A549 (cell line): ENCODE data around the gene CFAP70. TPM values are rescaled to one million over a fixed set of nuclear protein-coding genes. Genes with fewer than 3 reads are reported as not detected.

Experiments
- CBX8 ChIP-seq: fragments of 200-600 bp; sonication (generic); IDR thresholded peaks from 2 replicates; pipeline ENCODE4 v1.6.1; 2016
- CHD4 ChIP-seq: fragments of 200-600 bp; sonication (generic); IDR thresholded peaks from 2 replicates; pipeline ENCODE4 v1.6.1; 2016; ENCODE audit warnings: antibody characterized with exemption, mild to moderate bottlenecking, borderline replicate concordance
- E2F6 ChIP-seq: IDR thresholded peaks from 2 replicates; pipeline ENCODE4 v1.6.1; 2012; ENCODE audit warnings: low read depth, borderline replicate concordance
- EHF ChIP-seq: fragments of 250-450 bp; sonication (Bioruptor Pico); IDR thresholded peaks from 2 replicates; pipeline ENCODE4 v1.5.0; 2020; ENCODE audit warnings: mild to moderate bottlenecking
- EHMT2 ChIP-seq: fragments of 200-600 bp; sonication (generic); IDR thresholded peaks from 2 replicates; pipeline ENCODE4 v1.6.1; 2016; ENCODE audit warnings: antibody characterized with exemption, low read depth, mild to moderate bottlenecking, moderate library complexity
- FOSL2 ChIP-seq, 2 experiments: fragments of 450-650 bp in 1 of 2; fragments of >200 bp in 1 of 2; sonication (Bioruptor Twin) in 1 of 2; formaldehyde crosslinking; IDR thresholded peaks; 2 replicates each; pipeline versions ENCODE4 v1.5.0 to v1.6.1; 2016 to 2020; ENCODE audit warnings: mild to moderate bottlenecking in 1 of 2, moderate library complexity in 1 of 2
- FOXS1 ChIP-seq: fragments of 250-450 bp; sonication (Bioruptor Pico); IDR thresholded peaks from 2 replicates; pipeline ENCODE4 v1.5.0; 2020; ENCODE audit warnings: mild to moderate bottlenecking, moderate library complexity
- HOXA7 ChIP-seq: fragments of 250-450 bp; sonication (Bioruptor Pico); IDR thresholded peaks from 2 replicates; pipeline ENCODE4 v1.5.0; 2020; ENCODE audit warnings: mild to moderate bottlenecking, moderate library complexity
- HOXB5 ChIP-seq: fragments of 250-450 bp; sonication (Bioruptor Pico); IDR thresholded peaks from 2 replicates; pipeline ENCODE4 v1.5.0; 2020; ENCODE audit warnings: mild to moderate bottlenecking, moderate library complexity
- JUN ChIP-seq, 2 experiments: fragments of >200 bp; sonication (Bioruptor Twin); formaldehyde crosslinking; IDR thresholded peaks; 2 replicates in 1 of 2; 3 replicates in 1 of 2; pipeline ENCODE4 v1.6.1; 2016 to 2017
- JUNB ChIP-seq: fragments of >200 bp; sonication (Bioruptor Twin); formaldehyde crosslinking; IDR thresholded peaks from 2 replicates; pipeline ENCODE4 v1.6.1; 2016
- KDM5A ChIP-seq: fragments of 200-600 bp; sonication (generic); IDR thresholded peaks from 2 replicates; pipeline ENCODE4 v1.6.1; 2016; ENCODE audit warnings: antibody characterized with exemption, mild to moderate bottlenecking
- MAFK ChIP-seq: fragments of 450-650 bp; IDR thresholded peaks from 2 replicates; pipeline ENCODE4 v1.6.1; 2014; ENCODE audit not compliant: partially characterized antibody
- MYC ChIP-seq: IDR thresholded peaks from 2 replicates; pipeline ENCODE4 v1.6.1; 2012; ENCODE audit warnings: mild to moderate bottlenecking, inconsistent platforms, low read length, improper control_type of control experiment, borderline replicate concordance
- NFE2L2 ChIP-seq: fragments of 150-350 bp; conservative IDR thresholded peaks from 2 replicates; pipeline ENCODE4 v1.6.1; 2014; ENCODE audit warnings: low read length
- POLR2A ChIP-seq: IDR thresholded peaks from 2 replicates; pipeline ENCODE4 v1.6.1; 2012; ENCODE audit warnings: mild to moderate bottlenecking, low read length
- POLR2AphosphoS2 ChIP-seq: conservative IDR thresholded peaks from 2 replicates; pipeline ENCODE4 v1.6.1; 2012; ENCODE audit warnings: low read length, improper control_type of control experiment, inconsistent platforms
- RAD21 ChIP-seq, 2 experiments: fragments of >200 bp in 1 of 2; sonication (Bioruptor Twin) in 1 of 2; formaldehyde crosslinking in 1 of 2; IDR thresholded peaks in 1 of 2; conservative IDR thresholded peaks in 1 of 2; 2 replicates in 1 of 2; 3 replicates in 1 of 2; pipeline ENCODE4 v1.6.1; 2012 to 2018; ENCODE audit warnings: inconsistent platforms in 1 of 2
- RARB ChIP-seq: fragments of 250-450 bp; sonication (Bioruptor Pico); IDR thresholded peaks from 2 replicates; pipeline ENCODE4 v1.8.0; 2021; ENCODE audit warnings: mild to moderate bottlenecking, moderate library complexity
- RCOR1 ChIP-seq: fragments of 150-350 bp; IDR thresholded peaks from 2 replicates; pipeline ENCODE4 v1.6.1; 2014; ENCODE audit warnings: antibody characterized with exemption, low read length, low read depth
- RFX5 ChIP-seq: fragments of 450-650 bp; IDR thresholded peaks from 2 replicates; pipeline ENCODE4 v1.7.1; 2014; ENCODE audit warnings: antibody characterized with exemption, mild to moderate bottlenecking, moderate library complexity
- RNF2 ChIP-seq: fragments of 200-600 bp; sonication (generic); IDR thresholded peaks from 2 replicates; pipeline ENCODE4 v1.6.1; 2016; ENCODE audit warnings: low read depth, mild to moderate bottlenecking, antibody characterized with exemption, moderate library complexity, borderline replicate concordance
- TFCP2L1 ChIP-seq: fragments of 250-450 bp; sonication (Bioruptor Pico); IDR thresholded peaks from 2 replicates; pipeline ENCODE4 v1.5.0; 2021; ENCODE audit warnings: mild to moderate bottlenecking
- ZC3H11A ChIP-seq: fragments of 450-650 bp; IDR thresholded peaks from 2 replicates; pipeline ENCODE4 v1.6.1; 2014; ENCODE audit warnings: antibody characterized with exemption, mild to moderate bottlenecking
- ZFP36 ChIP-seq: fragments of 450-650 bp; IDR thresholded peaks from 2 replicates; pipeline ENCODE4 v1.6.1; 2014; ENCODE audit warnings: borderline replicate concordance; ENCODE audit not compliant: partially characterized antibody
- polyA plus RNA-seq, 4 experiments: library from polyadenylated mRNA; depleted of rRNA in 3 of 4; stranded (reverse); fragments of >200 nt; fragmentation: RNase III in 1 of 4; extraction: RNeasy Plus Mini Kit Qiagen cat#74134 plus additional on column Dnase treatment in 1 of 4; gene quantifications; 2 replicates in 3 of 4; 3 replicates in 1 of 4; pipeline ENCODE4 v1.2.3, GENCODE V29; 2011 to 2017
- TF ChIP-seq, protein P1 (sequence below): IDR thresholded peaks from 2 replicates; pipeline ENCODE4 v1.6.1; 2012
- TF ChIP-seq, protein P2 (sequence below): IDR thresholded peaks from 2 replicates; pipeline ENCODE4 v1.6.1; 2012
- TF ChIP-seq, protein P3 (sequence below): fragments of 450-650 bp; IDR thresholded peaks from 2 replicates; pipeline ENCODE4 v1.6.1; 2014; ENCODE audit warnings: antibody characterized with exemption

CFAP70 gene
- polyA plus RNA-seq, 2 of the 4 experiments (the other 2 are of a cell fraction): 0.34 to 0.98 TPM

DNA sequence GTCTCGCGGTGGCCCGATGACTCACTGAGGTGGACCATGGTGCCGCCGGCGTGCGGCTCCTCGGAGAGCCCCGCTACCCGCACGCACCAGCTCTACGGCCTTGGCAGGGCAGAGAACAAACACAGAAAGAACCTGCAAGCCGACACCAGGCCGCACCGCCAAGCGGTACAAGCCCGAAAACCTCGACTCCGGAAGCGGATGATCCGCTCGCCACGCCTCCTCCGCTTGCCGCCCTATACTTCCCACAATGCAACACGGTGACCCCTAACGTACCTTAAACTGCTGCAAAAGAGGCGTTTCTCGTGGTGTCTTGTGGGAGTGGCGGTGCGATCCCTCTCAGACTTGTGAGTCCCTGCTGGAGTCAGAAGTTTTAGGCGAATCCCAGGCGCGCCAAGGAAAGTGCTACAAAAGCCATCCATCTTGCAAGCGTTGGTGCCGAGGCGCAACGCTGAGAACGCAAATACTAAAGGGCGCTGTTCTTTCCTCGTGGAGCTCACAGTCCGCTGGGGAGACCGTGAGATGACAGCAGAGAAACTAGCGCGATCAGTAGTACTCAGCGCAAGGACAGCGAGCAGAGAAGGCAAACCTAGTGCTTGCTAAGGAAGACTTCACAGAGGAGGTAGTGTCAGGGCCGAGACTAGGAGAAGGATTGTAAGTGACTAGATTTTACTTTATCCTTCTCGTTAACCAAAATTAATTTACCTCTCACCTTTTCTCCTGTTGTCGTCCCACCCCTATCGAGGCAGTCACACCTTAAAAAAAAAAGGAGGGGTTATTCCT lies 106.0 kb downstream of the CFAP70 start, which contains the start of gene MRPS16 (continued):
- TF ChIP-seq EHMT2 (no peak), FOSL2 (IDR thresholded peaks at IDR 0.05) (0 out of 2 replicates have a peak, but pooled peaks have one; percentile 11), FOSL2 (CRISPR knock-in tag; IDR thresholded peaks at IDR 0.05) (peak; percentile 92), CBX8 (no peak), RAD21 (conservative IDR thresholded peaks at IDR 0.05 in 1 of 2, IDR thresholded peaks at IDR 0.05 in 1 of 2) (no peak), ZFP36 (no peak), POLR2A (peak; percentile 72), JUN (IDR thresholded peaks at IDR 0.05) (peak; percentile 90 to 98), MAFK (peak; percentile 35), HOXA7 (CRISPR knock-in tag) (no peak), RCOR1 (no peak), NFE2L2 (no peak), POLR2AphosphoS2 (no peak), MYC (peak; percentile 57; the same call in 1 of the 2 replicates), E2F6 (0 out of 2 replicates have a peak, but pooled peaks have one; percentile 14), CHD4 (no peak), FOXS1 (no peak), EHF (CRISPR knock-in tag) (no peak), RNF2 (no peak), RFX5 (0 out of 2 replicates have a peak, but pooled peaks have one; percentile 7), HOXB5 (CRISPR knock-in tag) (0 out of 2 replicates have a peak, but pooled peaks have one; percentile 48), TFCP2L1 (CRISPR knock-in tag) (no peak), ZC3H11A (no peak), RARB (CRISPR knock-in tag) (0 out of 2 replicates have a peak, but pooled peaks have one; percentile 16), JUNB (no peak), KDM5A (no peak)
- TF ChIP-seq, protein P1, sequence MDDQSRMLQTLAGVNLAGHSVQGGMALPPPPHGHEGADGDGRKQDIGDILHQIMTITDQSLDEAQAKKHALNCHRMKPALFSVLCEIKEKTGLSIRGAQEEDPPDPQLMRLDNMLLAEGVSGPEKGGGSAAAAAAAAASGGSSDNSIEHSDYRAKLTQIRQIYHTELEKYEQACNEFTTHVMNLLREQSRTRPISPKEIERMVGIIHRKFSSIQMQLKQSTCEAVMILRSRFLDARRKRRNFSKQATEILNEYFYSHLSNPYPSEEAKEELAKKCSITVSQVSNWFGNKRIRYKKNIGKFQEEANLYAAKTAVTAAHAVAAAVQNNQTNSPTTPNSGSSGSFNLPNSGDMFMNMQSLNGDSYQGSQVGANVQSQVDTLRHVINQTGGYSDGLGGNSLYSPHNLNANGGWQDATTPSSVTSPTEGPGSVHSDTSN: no peak
- TF ChIP-seq, protein P2, sequence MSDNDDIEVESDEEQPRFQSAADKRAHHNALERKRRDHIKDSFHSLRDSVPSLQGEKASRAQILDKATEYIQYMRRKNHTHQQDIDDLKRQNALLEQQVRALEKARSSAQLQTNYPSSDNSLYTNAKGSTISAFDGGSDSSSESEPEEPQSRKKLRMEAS: peak; percentile 93
- TF ChIP-seq, protein P3, sequence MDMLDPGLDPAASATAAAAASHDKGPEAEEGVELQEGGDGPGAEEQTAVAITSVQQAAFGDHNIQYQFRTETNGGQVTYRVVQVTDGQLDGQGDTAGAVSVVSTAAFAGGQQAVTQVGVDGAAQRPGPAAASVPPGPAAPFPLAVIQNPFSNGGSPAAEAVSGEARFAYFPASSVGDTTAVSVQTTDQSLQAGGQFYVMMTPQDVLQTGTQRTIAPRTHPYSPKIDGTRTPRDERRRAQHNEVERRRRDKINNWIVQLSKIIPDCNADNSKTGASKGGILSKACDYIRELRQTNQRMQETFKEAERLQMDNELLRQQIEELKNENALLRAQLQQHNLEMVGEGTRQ: peak; percentile 44; the same call in 1 of the 2 replicates
